Endothelial cell of umbilical vein (primary cell): ENCODE data around the gene CDC14B. TPM values are rescaled to one million over a fixed set of nuclear protein-coding genes. Genes with fewer than 3 reads are reported as not detected.
"Not testable (repeated sequence)": the region's sequence is repeated elsewhere in the genome, so short reads cannot be mapped to it uniquely, and the experiment has no call there.

Experiments used
- BruUV-seq: library from RNA; stranded (reverse); fragments of 400-500 nt; replicated peaks from 2 replicates; lab custom pipeline; 2021; lab: Mats Ljungman, UMichigan
- CTCF ChIA-PET: fragments of 300-600, 350-600 bp; sonication (Branson Sonifier 250); formaldehyde crosslinking; loops from one replicate; lab custom pipeline; 2021; ENCODE audit warnings: antibody characterized with exemption, inconsistent platforms; lab: Charles Lee
- POLR2A ChIA-PET: fragments of 300-600, 350-600 bp; sonication (Branson Sonifier 250); formaldehyde crosslinking; loops from one replicate; lab custom pipeline; 2021; ENCODE audit warnings: antibody characterized with exemption, inconsistent platforms; lab: Charles Lee
- DNase-seq: peaks from one replicate; pipeline ENCODE4 v3.0.0-alpha.2; 2011; ENCODE audit warnings: low read depth, low spot score
- FAIRE-seq: peaks from 2 replicates; lab custom pipeline; 2011; peaks lifted over from hg19 to GRCh38; lab: Jason Lieb, UNC
- H2AFZ ChIP-seq: 2 replicates; pipeline ENCODE4 v1.6.0; 2012; ENCODE audit warnings: low read depth, low read length, control low read depth, inconsistent platforms
- H3K27ac ChIP-seq: 2 replicates; pipeline ENCODE4 v1.5.1; 2011; ENCODE audit warnings: low read depth, mild to moderate bottlenecking, control low read depth, low read length, moderate library complexity; ENCODE audit not compliant: insufficient read depth
- H3K27me3 ChIP-seq, 2 experiments: 2 replicates each; pipeline versions ENCODE4 v1.6.0 to v1.6.1; 2011; ENCODE audit warnings: low read length in 2 of 2, mixed read lengths in 1 of 2; ENCODE audit not compliant: control insufficient read depth in 2 of 2, insufficient read depth in 2 of 2
- H3K36me3 ChIP-seq, 2 experiments: 2 replicates in 1 of 2; 3 replicates in 1 of 2; pipeline ENCODE4 v1.5.1; 2011; ENCODE audit warnings: low read length in 2 of 2, mild to moderate bottlenecking in 1 of 2, moderate library complexity in 1 of 2; ENCODE audit not compliant: control insufficient read depth in 2 of 2, insufficient read depth in 2 of 2; ENCODE audit errors: extremely low read depth in 1 of 2
- H3K4me1 ChIP-seq: 3 replicates; pipeline ENCODE4 v1.5.1; 2011; ENCODE audit warnings: mild to moderate bottlenecking, low read length; ENCODE audit not compliant: control insufficient read depth, insufficient read depth; ENCODE audit errors: extremely low read depth
- H3K4me2 ChIP-seq: 2 replicates; pipeline ENCODE4 v1.6.1; 2011; ENCODE audit warnings: low read length, control low read depth, mixed read lengths; ENCODE audit not compliant: insufficient read depth
- H3K4me3 ChIP-seq, 3 experiments: fragments of 200-600 bp in 1 of 3; sonication (generic), shearing (Covaris generic) in 1 of 3; replicated peaks in 1 of 3; 2 replicates each; pipeline ENCODE4 v1.5.1; 2011 to 2016; ENCODE audit warnings: control low read depth in 3 of 3, low read length in 3 of 3, mild to moderate bottlenecking in 2 of 3, inconsistent platforms in 1 of 3, low read depth in 1 of 3, moderate library complexity in 1 of 3; ENCODE audit not compliant: insufficient read depth in 1 of 3
- H3K79me2 ChIP-seq: 2 replicates; pipeline ENCODE4 v1.6.0; 2012; ENCODE audit warnings: low read length, inconsistent platforms; ENCODE audit not compliant: control insufficient read depth, insufficient read depth
- H3K9ac ChIP-seq: replicated peaks from 2 replicates; pipeline ENCODE3; 2011; ENCODE audit warnings: low read length, control low read depth; ENCODE audit not compliant: insufficient read depth; ENCODE audit errors: extremely low read depth
- H3K9me1 ChIP-seq: replicated peaks from 3 replicates; pipeline ENCODE4 v1.6.0; 2011; ENCODE audit warnings: mild to moderate bottlenecking, low read length; ENCODE audit not compliant: control insufficient read depth, insufficient read depth; ENCODE audit errors: extremely low read depth
- H3K9me3 ChIP-seq: replicated peaks from 2 replicates; pipeline ENCODE4 v1.5.1; 2012; ENCODE audit warnings: low read length, inconsistent platforms; ENCODE audit not compliant: control insufficient read depth, insufficient read depth
- H4K20me1 ChIP-seq: replicated peaks from 2 replicates; pipeline ENCODE3; 2011; ENCODE audit warnings: mild to moderate bottlenecking, low read length; ENCODE audit not compliant: control insufficient read depth, insufficient read depth; ENCODE audit errors: extremely low read depth
- EZH2 ChIP-seq: IDR thresholded peaks from 2 replicates; pipeline ENCODE4 v1.6.1; 2012; ENCODE audit warnings: borderline replicate concordance, low read depth, mild to moderate bottlenecking, moderate library complexity, low read length, inconsistent platforms; ENCODE audit not compliant: severe bottlenecking
- FOS ChIP-seq: IDR thresholded peaks from 2 replicates; pipeline ENCODE4 v1.6.1; 2011; ENCODE audit warnings: mild to moderate bottlenecking, low read length, moderate library complexity, borderline replicate concordance; ENCODE audit not compliant: insufficient read depth
- GATA2 ChIP-seq: IDR thresholded peaks from 2 replicates; pipeline ENCODE4 v1.7.0; 2011; ENCODE audit warnings: low read depth, mild to moderate bottlenecking, moderate library complexity, mixed read lengths, low read length; ENCODE audit not compliant: insufficient read length, insufficient read depth
- JUN ChIP-seq: IDR thresholded peaks from 2 replicates; pipeline ENCODE4 v1.6.1; 2011; ENCODE audit warnings: borderline replicate concordance, low read depth; ENCODE audit not compliant: insufficient read length, insufficient read depth
- MYC ChIP-seq: IDR thresholded peaks from one replicate; pipeline ENCODE4 v1.6.1; 2011; ENCODE audit warnings: mild to moderate bottlenecking, low read depth, low read length
- POLR2A ChIP-seq: IDR thresholded peaks from 2 replicates; pipeline ENCODE4 v1.6.1; 2012; ENCODE audit warnings: low read depth, mild to moderate bottlenecking, control low read depth, low read length
- POLR2AphosphoS5 ChIP-seq: IDR thresholded peaks from 2 replicates; pipeline ENCODE4 v1.6.1; 2012; ENCODE audit warnings: low read depth, mild to moderate bottlenecking, control low read depth, low read length, moderate library complexity; ENCODE audit not compliant: insufficient read depth
- dilution Hi-C: fragments of 300-500 bp; cut with MboI; formaldehyde crosslinking; loops from one replicate; pipeline ENCODE4 v1.15.0; 2019; ENCODE audit warnings: low sequenced_read_pairs; ENCODE audit not compliant: extremely low pct_ligation_motif_present
- intact Hi-C: fragments of 100-400 bp; cut with micrococcal nuclease; formaldehyde crosslinking; loops from one replicate; pipeline ENCODE4 v1.10.0; 2022
- polyA plus RNA-seq, 4 experiments: library from polyadenylated mRNA; depleted of rRNA in 3 of 4; stranded (reverse) in 3 of 4; unstranded in 1 of 4; fragments of >200 nt; gene quantifications; 2 replicates each; pipeline versions ENCODE4 v1.2.1 to v1.2.3, GENCODE V29; 2011 to 2012; ENCODE audit warnings: missing spikeins in 1 of 4
- total RNA-seq: library from RNA; stranded (reverse); gene quantifications from 2 replicates; pipeline ENCODE4 v1.2.3, GENCODE V29; 2021
- TF ChIP-seq, protein P1 (sequence below), 2 donors: IDR thresholded peaks; 1 replicate in 1 of 2; 2 replicates in 1 of 2; pipeline ENCODE4 v1.5.1; 2011; ENCODE audit warnings: low read length in 2 of 2, mild to moderate bottlenecking in 2 of 2, moderate library complexity in 2 of 2, control low read depth in 1 of 2, inconsistent platforms in 1 of 2, low read depth in 1 of 2; ENCODE audit not compliant: insufficient read depth in 1 of 2; ENCODE audit errors: extremely low read depth in 1 of 2
- TF ChIP-seq, protein P2 (sequence below): IDR thresholded peaks from 2 replicates; pipeline ENCODE4 v1.6.1; 2011; ENCODE audit not compliant: insufficient read depth, insufficient read length

The CDC14B gene
- total and polyA plus RNA-seq, 2 donors (not counting 3 experiments of a cell fraction or from before 2014, with no cell fraction given) = 0.39 to 0.93 TPM

DNA sequence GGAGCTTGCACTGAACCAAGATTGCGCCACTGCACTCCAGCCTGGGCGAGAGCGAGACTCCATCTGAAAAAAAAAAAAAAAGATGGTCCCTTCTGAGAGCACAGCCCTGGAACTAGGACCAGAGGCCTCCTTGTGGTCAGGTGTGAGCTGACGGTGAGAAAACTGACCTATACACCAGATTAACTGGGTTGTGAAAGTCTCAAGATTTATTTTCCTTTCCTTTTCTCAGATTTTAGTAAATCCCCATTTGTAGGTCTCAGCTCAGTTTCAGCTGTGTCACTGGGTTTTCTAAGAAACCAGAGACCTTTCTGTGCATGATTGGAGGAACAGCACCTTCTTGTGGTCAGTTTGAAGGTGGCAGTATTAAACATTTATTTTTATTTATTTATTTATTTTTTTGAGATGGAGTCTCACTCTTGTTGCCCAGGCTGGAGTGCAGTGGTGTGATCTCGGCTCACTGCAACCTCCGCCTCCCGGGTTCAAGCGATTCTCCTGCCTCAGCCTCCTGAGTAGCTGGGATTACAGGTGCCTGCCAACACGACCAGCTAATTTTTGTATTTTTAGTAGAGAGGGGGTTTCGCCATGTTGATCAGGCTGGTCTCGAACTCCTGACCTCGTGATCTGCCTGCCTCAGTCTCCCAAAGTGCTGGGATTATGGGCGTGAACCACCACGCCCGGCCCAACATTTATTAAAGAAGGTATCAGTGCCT is 47.2 kb upstream of the CDC14B start:
- H3K4me3 ChIP-seq, dilution Hi-C loops, H3K79me2 ChIP-seq, H3K9me1 ChIP-seq, H3K9ac ChIP-seq, H3K27me3 ChIP-seq, H4K20me1 ChIP-seq, H3K4me2 ChIP-seq, H3K4me1 ChIP-seq, FAIRE-seq, H2AFZ ChIP-seq, POLR2A ChIA-PET, H3K36me3 ChIP-seq, BruUV-seq, H3K9me3 ChIP-seq, H3K27ac ChIP-seq: not testable (repeated sequence)
- intact Hi-C loops = loop anchor here (1.0 to 2.0 kb wide), 4 partner anchors 224 to 435 kb away; no protein-coding TSS in a partner anchor
- CTCF ChIA-PET = interaction anchor here (0.6 to 4.6 kb wide), 23 partner anchors 8 to 435 kb away, joined by 3 to 84 read pairs (median 4); partner anchors contain the start of genes HABP4 and PRXL2C
- TF ChIP-seq, protein P1, sequence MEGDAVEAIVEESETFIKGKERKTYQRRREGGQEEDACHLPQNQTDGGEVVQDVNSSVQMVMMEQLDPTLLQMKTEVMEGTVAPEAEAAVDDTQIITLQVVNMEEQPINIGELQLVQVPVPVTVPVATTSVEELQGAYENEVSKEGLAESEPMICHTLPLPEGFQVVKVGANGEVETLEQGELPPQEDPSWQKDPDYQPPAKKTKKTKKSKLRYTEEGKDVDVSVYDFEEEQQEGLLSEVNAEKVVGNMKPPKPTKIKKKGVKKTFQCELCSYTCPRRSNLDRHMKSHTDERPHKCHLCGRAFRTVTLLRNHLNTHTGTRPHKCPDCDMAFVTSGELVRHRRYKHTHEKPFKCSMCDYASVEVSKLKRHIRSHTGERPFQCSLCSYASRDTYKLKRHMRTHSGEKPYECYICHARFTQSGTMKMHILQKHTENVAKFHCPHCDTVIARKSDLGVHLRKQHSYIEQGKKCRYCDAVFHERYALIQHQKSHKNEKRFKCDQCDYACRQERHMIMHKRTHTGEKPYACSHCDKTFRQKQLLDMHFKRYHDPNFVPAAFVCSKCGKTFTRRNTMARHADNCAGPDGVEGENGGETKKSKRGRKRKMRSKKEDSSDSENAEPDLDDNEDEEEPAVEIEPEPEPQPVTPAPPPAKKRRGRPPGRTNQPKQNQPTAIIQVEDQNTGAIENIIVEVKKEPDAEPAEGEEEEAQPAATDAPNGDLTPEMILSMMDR (IDR thresholded peaks at IDR 0.05; ENCODE audit: extremely low read depth in 1 of 2, insufficient read depth in 1 of 2, low read depth in 1 of 2, low read length in 2 of 2) = peak; percentile 49 to 53
- peak; percentile 68 for DNase-seq

DNA sequence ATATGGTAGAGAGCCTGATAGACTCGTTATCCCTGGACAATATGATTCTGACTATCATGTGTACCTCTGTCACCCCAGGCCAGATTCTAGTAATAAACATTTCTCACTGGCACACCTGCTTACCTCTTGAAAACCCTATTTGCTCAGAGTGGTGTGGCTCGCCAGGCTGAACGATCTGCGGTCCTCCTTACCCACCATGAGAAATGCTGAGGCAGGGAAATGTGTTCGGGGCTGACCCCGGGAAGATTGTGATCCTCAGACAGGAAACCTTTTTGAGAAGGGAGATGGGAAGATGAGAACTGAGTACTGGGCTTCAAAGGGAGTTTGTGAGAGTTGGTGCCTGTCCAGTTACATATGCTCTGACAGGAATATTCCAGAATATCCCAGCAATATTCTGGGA is 46.1 kb upstream of the CDC14B start:
- Histone ChIP-seq H3K27me3 (peaks cover 0 to 2% of the 10 kb centered on the region in 2 experiments), H3K4me3 (no peak overlapping the region), H3K36me3 (no peaks in the 10 kb centered on the region), H3K9me3 (no peaks in the 10 kb centered on the region), H3K4me2 (no peak overlapping the region), H3K9me1 (no peaks in the 10 kb centered on the region), H3K9ac (no peak overlapping the region), H3K27ac (no peak overlapping the region), H3K4me1 (no peaks in the 10 kb centered on the region), H4K20me1 (no peaks in the 10 kb centered on the region), H2AFZ (no peak overlapping the region), H3K79me2 (no peaks in the 10 kb centered on the region)
- no peak for FAIRE-seq
- intact Hi-C loops (loop anchor here (1.0 to 2.0 kb wide), 2 partner anchors 223 to 433 kb away; no protein-coding TSS in a partner anchor), dilution Hi-C loops (no loop called here)
- ChIA-PET POLR2A (no interaction called here), CTCF (interaction anchor here (0.8 to 4.6 kb wide), 7 partner anchors 9 to 434 kb away, joined by 3 to 84 read pairs (median 9); partner anchors contain the start of gene PRXL2C)
- BruUV-seq = no TSS peak
- DNase-seq = no peak
- TF ChIP-seq JUN (no peak), POLR2A (no peak), MYC (no peak), EZH2 (no peak), POLR2AphosphoS5 (no peak), GATA2 (no peak), FOS (no peak)
- TF ChIP-seq, protein P2, sequence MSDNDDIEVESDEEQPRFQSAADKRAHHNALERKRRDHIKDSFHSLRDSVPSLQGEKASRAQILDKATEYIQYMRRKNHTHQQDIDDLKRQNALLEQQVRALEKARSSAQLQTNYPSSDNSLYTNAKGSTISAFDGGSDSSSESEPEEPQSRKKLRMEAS = no peak
- TF ChIP-seq, protein P1 (IDR thresholded peaks at IDR 0.05; ENCODE audit: extremely low read depth in 1 of 2, insufficient read depth in 1 of 2, low read depth in 1 of 2, low read length in 2 of 2) = no peak
